GM21619 (cell line): Measurements from ENCODE around the gene UBE2G2.

Experiments used
- ATAC-seq: cut with Tn5 transposase; IDR thresholded peaks from one replicate; pipeline ENCODE4 v1.9.1; 2021; ENCODE audit not compliant: unreplicated experiment

UBE2G2 gene

DNA sequence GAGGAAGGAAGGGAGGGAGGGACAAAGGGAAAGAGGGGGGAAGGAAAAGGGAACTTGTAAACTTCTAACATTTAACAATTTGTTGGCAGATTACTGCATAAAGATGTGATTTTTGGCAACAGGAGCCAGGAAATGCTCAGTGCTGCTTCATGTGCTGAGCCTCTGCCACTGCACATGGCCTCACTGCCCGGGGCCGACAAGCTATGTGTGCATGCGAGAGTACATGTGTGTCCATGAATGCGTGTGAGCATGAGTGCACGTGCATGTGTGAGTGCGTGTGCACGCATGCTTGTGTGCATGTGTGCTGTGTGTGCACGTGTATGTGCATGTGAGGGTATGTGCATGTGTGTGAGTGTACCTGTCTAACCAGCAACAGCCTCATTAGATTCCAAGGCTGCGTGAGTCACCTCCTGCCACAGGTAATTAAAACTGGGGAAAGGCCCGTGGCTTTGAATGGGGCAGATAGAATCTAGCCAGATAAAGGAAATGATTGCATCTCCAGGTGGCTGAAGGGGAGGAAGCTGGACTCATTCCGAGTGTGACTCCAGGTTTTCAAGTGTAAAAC, 48.9 kb downstream of the UBE2G2 start:
- ATAC-seq, result no peak

DNA sequence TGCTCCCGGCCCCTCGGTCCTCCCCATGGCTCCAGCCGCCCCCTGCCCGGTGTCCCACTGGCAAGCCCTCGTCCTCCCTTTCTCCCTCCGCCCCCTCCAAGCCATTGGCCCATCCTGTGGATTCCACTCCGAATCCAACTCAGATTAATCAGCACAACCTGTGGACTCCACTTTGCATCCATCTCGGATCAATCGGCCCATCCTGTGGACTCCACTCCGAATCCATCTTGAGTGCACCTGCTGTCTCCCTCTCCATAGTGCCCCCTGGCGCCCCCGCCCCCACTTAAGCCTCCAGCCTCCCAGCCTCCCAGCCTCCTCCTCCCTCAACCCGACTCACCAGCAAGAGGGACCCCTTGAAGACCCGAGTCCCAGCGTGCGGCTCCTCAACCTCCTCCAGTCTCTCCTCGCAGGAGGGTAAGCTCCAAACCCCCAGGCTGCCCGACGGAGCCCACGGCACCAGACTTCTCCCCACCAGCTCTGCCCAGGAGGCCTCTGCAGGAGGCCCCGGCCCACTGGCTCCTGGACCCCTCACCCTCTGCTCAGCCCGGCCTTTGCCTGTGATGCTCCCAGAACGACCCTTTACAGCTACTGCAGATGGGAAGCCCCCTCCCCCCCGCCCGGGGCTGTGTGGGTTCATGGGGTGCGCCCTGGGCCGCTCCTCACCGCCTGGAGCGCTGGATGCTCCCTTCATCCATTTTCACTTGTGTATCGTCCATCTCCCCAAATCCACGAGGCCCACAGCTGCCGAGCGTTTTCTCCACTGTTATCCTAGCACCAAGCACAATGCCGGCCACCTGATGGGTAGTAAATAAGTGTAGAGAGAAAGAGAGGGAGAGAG, 49.6 kb downstream of the UBE2G2 start:
- ATAC-seq, result no peak

- ATAC-seq, result no peak
Measured at GRCh38 chr21:44751186-44751798, 50.3 kb downstream of the UBE2G2 start.

- ATAC-seq, result no peak
Measured at GRCh38 chr21:44750675-44751025, 51.0 kb downstream of the UBE2G2 start.

- no peak for ATAC-seq
Measured at GRCh38 chr21:44749759-44750674, 51.6 kb downstream of the UBE2G2 start.

- no peak for ATAC-seq
Measured at GRCh38 chr21:44749116-44749758, 52.4 kb downstream of the UBE2G2 start.

DNA sequence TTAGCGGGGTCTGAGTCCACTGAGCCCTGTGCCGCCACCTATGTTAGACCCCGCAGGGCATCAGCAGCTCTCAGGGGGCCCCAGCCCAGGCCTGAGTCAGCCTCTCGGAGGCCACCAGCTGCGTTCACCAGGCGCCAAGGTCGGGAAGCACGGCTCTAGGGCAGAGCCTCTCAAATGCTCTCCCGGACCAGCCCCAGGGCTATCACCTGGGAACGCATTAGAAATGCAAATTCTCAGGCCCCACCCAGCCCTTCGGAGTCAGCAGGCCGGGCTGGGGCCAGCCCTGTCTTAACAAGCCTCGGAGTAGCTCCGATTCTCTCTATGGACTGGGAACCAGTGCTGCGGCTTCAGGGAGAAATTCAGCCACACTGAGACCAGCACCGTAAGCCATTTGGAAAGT, 53.0 kb downstream of the UBE2G2 start:
- no peak for ATAC-seq

- no peak for ATAC-seq
Measured at GRCh38 chr21:44742418-44743153, 59.0 kb downstream of the UBE2G2 start.

GRCh38 chr21:44741921-44742320, 59.7 kb downstream of the UBE2G2 start:
- ATAC-seq, result no peak

DNA sequence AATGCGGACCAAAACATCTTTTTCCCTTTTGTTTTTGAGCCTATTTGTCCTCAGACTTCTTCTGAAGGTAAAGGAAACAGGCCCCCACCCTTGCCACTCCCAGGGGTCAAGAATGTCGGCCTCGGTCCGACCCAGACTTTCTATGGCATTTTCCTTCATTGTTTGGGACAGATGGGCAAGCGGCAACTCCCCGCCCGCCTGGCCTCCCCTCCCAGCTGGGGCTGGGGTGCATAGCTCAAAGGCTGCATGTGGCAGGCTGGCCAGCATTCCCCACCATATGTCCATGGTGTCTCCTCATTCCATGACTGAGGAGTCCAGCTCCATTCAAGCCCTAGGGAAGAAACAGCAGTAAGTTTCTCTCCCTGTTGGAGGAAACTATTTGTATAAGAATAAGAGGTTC, 60.9 kb downstream of the UBE2G2 start:
- ATAC-seq, result no peak

- ATAC-seq, result no peak
Measured at GRCh38 chr21:44739316-44739715, 62.3 kb downstream of the UBE2G2 start.

DNA sequence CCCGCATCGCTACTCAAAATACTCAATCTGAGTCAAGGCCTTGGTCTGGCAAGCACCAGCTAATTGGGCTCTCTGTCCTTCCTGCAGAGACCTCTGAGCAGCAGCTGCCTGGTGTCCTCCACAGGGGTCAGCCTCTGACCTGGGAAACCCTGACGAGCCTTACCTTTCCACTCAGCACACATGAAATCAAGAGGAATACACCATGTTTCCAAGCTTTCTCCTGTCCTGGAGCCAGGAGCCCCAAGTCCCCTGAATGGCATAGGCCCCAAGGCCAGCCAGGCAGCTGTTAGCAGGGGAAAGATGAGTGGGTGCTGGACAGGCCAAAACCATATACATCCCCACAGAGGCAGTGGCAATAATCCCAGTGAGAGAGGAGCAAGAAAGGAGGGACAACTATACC, 63.0 kb downstream of the UBE2G2 start:
- no peak for ATAC-seq

DNA sequence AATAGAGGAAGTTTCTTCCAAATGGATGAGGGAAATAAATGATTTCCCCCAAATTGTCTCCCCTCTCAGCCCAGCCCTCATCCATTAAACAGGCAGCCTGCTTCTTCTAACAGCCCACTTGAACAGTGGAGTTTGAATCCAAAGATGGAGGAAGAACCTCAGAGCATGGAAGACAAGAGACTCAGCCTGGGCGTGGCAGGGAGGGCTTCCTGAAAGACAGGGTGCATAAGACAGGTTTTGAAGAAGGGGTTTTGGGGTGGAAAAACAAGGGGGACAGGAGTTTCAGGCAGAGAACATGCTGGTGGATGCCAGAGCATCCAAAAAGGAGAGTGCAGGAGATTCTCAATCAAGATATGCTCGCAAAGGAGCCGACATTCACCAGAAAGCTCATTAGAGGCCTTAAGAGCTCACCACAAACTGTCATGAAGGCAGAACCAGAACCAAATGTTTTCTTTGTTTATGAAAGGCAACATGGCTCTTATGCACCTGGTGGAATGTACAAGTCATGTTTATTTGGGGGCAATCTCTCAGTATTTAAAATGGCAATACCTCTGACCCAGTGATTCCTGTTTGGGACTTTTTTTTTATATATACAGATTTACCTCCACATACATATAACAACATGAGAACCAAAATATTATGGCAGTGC, 63.8 kb downstream of the UBE2G2 start:
- no peak for ATAC-seq

DNA sequence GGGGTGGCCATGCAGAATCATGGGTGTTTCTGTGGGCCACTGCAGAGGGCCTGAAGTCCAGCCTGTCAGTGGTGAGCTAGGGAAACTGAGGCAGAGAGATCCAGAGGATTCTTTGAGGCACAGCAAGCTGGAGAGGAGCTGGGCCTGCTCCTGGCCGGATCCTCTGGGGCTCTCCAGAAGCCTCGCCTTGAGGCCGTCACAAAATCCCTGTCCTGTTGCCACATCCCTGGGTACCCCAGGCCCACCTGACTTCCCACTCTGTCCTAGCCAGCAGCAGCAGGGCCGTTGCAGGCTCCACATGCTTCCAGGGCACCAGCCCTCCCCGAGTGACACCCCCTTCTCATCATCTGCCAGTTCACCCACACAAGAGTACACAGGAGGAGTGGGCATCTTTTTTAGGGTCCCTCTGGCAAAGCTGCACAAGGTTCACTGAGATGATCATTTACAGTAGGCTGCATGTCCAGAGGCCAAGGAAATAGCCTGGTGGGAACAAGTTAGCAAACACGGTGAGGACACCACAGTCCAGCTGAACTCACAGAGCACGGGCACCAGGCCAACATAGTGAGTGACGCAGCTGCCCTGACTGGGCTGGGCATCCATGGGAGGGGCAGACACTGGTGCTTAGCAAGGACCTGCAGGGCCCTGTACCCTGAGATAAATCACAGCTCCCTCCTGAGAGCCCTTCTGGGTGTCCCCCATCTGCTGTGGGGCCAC, 65.2 kb downstream of the UBE2G2 start:
- ATAC-seq, result no peak

GRCh38 chr21:44735821-44736220, 65.8 kb downstream of the UBE2G2 start:
- ATAC-seq, result no peak

- no peak for ATAC-seq
Measured at GRCh38 chr21:44734841-44735240, 66.8 kb downstream of the UBE2G2 start.

DNA sequence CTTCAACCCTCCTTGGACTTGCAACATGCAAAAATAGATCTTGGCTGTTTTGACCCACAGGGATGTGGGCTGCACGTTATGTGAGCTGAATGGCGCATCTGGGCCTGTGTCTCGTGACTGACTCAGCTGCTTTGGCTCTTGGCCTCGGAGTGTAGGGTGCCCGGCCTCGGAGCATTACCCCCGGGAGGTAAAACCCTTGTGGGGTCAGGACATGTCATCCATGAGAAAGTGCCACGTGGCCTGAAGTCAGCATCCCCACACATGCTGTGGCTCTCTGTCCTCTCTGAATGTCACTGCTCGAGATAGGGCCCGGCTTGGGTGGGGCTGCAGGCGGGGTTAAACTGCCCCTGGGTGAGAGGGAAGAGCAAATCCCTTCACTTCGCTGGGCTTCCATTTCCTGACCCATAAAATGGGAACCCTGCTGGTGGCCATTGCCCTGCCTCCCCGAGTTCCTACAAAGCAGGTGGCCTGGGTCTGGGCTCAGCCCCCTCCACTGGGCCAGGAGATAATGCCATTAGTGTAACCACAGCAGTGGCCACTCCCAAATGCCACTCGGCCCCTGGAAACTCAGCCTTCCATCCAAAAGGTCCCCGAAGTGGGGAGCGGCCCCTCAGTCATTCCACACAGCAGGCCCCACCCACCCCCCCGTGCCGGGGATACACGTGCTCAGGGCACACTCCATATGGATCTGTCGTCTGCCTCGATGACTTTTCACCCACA, 67.4 kb downstream of the UBE2G2 start:
- no peak for ATAC-seq

GRCh38 chr21:44732956-44733355, 68.7 kb downstream of the UBE2G2 start:
- ATAC-seq, result no peak
